Right atrium auricular region (tissue), 2 donors: ENCODE results near the gene INSIG1. TPM values are rescaled to one million over a fixed set of nuclear protein-coding genes. Genes with fewer than 3 reads are reported as not detected.

Experiments
- DNase-seq: peaks from one replicate; pipeline ENCODE4 v3.0.0-alpha.2; 2019; ENCODE audit warnings: low spot score
- H3K27ac ChIP-seq, 2 donors: fragments of 200-600 bp; sonication (generic); 1 replicate in 1 of 2; 2 replicates in 1 of 2; pipeline ENCODE4 v1.5.1; 2016 to 2019
- H3K27me3 ChIP-seq, 2 donors: fragments of 200-600 bp; sonication (generic); one replicate each; pipeline versions ENCODE4 v1.5.1 to v1.6.0; 2017 to 2019
- H3K36me3 ChIP-seq: fragments of 200-600 bp; sonication (generic); one replicate; pipeline ENCODE4 v1.5.1; 2016
- H3K4me1 ChIP-seq, 2 donors: fragments of 200-600 bp; sonication (generic); one replicate each; pipeline versions ENCODE4 v1.5.1 to v1.6.0; 2017 to 2019
- H3K4me3 ChIP-seq, 2 donors: fragments of 200-600 bp; sonication (generic); 1 replicate in 1 of 2; 2 replicates in 1 of 2; pipeline ENCODE4 v1.5.1; 2017 to 2019; ENCODE audit warnings: mild to moderate bottlenecking in 1 of 2, moderate library complexity in 1 of 2
- H3K9me3 ChIP-seq, 2 donors: fragments of 200-600 bp; sonication (generic); one replicate each; pipeline ENCODE4 v1.5.1; 2019
- CTCF ChIP-seq, 2 donors: fragments of 200-600 bp; sonication (generic); IDR thresholded peaks; one replicate each; pipeline ENCODE4 v1.5.1; 2019; ENCODE audit warnings: antibody characterized with exemption in 2 of 2
- total RNA-seq, 2 donors: library from RNA; depleted of rRNA; stranded (reverse); fragments of >200 nt; gene quantifications; one replicate each; pipeline ENCODE4 v1.1.0, GENCODE V29; 2016

The INSIG1 gene
- total RNA-seq, 2 donors from 2014 or later: 15.8 to 25.7 TPM

GRCh38 chr7:155296788-155297516, 726 bp upstream of the INSIG1 start:
- no peaks in the 10 kb centered on the region for H3K9me3 ChIP-seq
- TF ChIP-seq CTCF (IDR thresholded peaks at IDR 0.05): peak; percentile 36 to 67
- peak; percentile 80 for DNase-seq
- H3K27me3 ChIP-seq: no peaks in the 10 kb centered on the region
- no peaks in the 10 kb centered on the region for H3K36me3 ChIP-seq
- H3K4me1 ChIP-seq: peaks cover 0 to 19% of the 10 kb centered on the region in 2 donors
- H3K4me3 ChIP-seq: peak overlapping the region; percentile 63 to 84
- H3K27ac ChIP-seq: peak overlapping the region; percentile 88 to 90

- no peaks in the 10 kb centered on the region for H3K36me3 ChIP-seq
- peak overlapping the region; percentile 88 to 93 for H3K27ac ChIP-seq
- no peaks in the 10 kb centered on the region for H3K9me3 ChIP-seq
- no peak for TF ChIP-seq CTCF (IDR thresholded peaks at IDR 0.05)
- peaks cover 0 to 24% of the 10 kb centered on the region in 2 donors for H3K4me1 ChIP-seq
- H3K4me3 ChIP-seq: peak overlapping the region; percentile 81 to 84
- peak; percentile 55 for DNase-seq
- no peaks in the 10 kb centered on the region for H3K27me3 ChIP-seq
Observed at GRCh38 chr7:155298288-155298833, 683 bp downstream of the INSIG1 start.

- peak; percentile 97 for DNase-seq
- Histone ChIP-seq H3K4me3 (peak overlapping the region; percentile 81 to 84), H3K4me1 (peaks cover 0 to 26% of the 10 kb centered on the region in 2 donors), H3K36me3 (no peaks in the 10 kb centered on the region), H3K27ac (peak overlapping the region; percentile 88 to 93), H3K27me3 (no peaks in the 10 kb centered on the region), H3K9me3 (no peaks in the 10 kb centered on the region)
- TF ChIP-seq CTCF (IDR thresholded peaks at IDR 0.05): no peak
Observed at GRCh38 chr7:155298834-155299534, 1.3 kb downstream of the INSIG1 start.

- Histone ChIP-seq H3K4me1 (peaks cover 0 to 26% of the 10 kb centered on the region in 2 donors), H3K36me3 (no peaks in the 10 kb centered on the region), H3K27ac (peak overlapping the region; percentile 88 to 93)
Observed at GRCh38 chr7:155299535-155300202, 2.0 kb downstream of the INSIG1 start.

More at GRCh38 chr7:155299535-155300202, 2.0 kb downstream of the INSIG1 start:
- no peaks in the 10 kb centered on the region for H3K27me3 ChIP-seq
- no peaks in the 10 kb centered on the region for H3K9me3 ChIP-seq
- peak overlapping the region; percentile 25 to 84 for H3K4me3 ChIP-seq
- TF ChIP-seq CTCF (IDR thresholded peaks at IDR 0.05): no peak
- DNase-seq: no peak
